Smooth muscle cell (in vitro differentiated cells): ENCODE measurements around the gene MKLN1. TPM values are rescaled to one million over a fixed set of nuclear protein-coding genes. Genes with fewer than 3 reads are reported as not detected.

Source experiments
- DNase-seq: peaks from one replicate; lab custom pipeline; 2025; ENCODE audit not compliant: unreplicated experiment; lab: John Stamatoyannopoulos, UW
- H2AFZ ChIP-seq: fragments of 200-600 bp; sonication (generic); 2 replicates; pipeline ENCODE4 v1.6.0; 2016; ENCODE audit warnings: antibody characterized with exemption, low read depth, mild to moderate bottlenecking
- H3F3A ChIP-seq: fragments of 200-600 bp; sonication (generic); 2 replicates; pipeline ENCODE4 v1.6.0; 2017; ENCODE audit warnings: antibody characterized with exemption, low read depth
- H3K27ac ChIP-seq: fragments of 200-600 bp; sonication (generic); 2 replicates; pipeline ENCODE4 v1.5.1; 2016; ENCODE audit warnings: low read depth, mild to moderate bottlenecking
- H3K27me3 ChIP-seq: fragments of 200-600 bp; sonication (generic); 2 replicates; pipeline ENCODE4 v1.6.1; 2016; ENCODE audit warnings: low read depth, mild to moderate bottlenecking
- H3K36me3 ChIP-seq: fragments of 200-600 bp; sonication (generic); 2 replicates; pipeline ENCODE4 v1.5.1; 2016; ENCODE audit warnings: low read depth
- H3K4me1 ChIP-seq: fragments of 200-600 bp; sonication (generic); 2 replicates; pipeline ENCODE4 v1.5.1; 2016; ENCODE audit warnings: low read depth
- H3K4me2 ChIP-seq: fragments of 200-600 bp; sonication (generic); 2 replicates; pipeline ENCODE4 v1.6.0; 2016; ENCODE audit warnings: mild to moderate bottlenecking
- H3K4me3 ChIP-seq: fragments of 200-600 bp; sonication (generic); 2 replicates; pipeline ENCODE4 v1.5.1; 2016; ENCODE audit warnings: mild to moderate bottlenecking
- H3K79me2 ChIP-seq: fragments of 200-600 bp; sonication (generic); 2 replicates; pipeline ENCODE4 v1.6.0; 2016; ENCODE audit warnings: low read depth, mild to moderate bottlenecking
- H3K9ac ChIP-seq: fragments of 200-600 bp; sonication (generic); 2 replicates; pipeline ENCODE4 v1.6.0; 2016; ENCODE audit warnings: low read depth
- H3K9me3 ChIP-seq: fragments of 200-600 bp; sonication (generic); replicated peaks from 2 replicates; pipeline ENCODE4 v1.5.1; 2016; ENCODE audit warnings: low read depth
- H4K20me1 ChIP-seq: fragments of 200-600 bp; sonication (generic); 2 replicates; pipeline ENCODE4 v1.6.0; 2016; ENCODE audit warnings: low read depth
- CTCF ChIP-seq: fragments of 200-600 bp; sonication (generic); IDR thresholded peaks from 2 replicates; pipeline ENCODE4 v1.5.1; 2017; ENCODE audit warnings: borderline replicate concordance, mild to moderate bottlenecking, antibody characterized with exemption; ENCODE audit not compliant: insufficient read depth, poor library complexity, severe bottlenecking
- WGBS: methylation state at CpG from one replicate; pipeline ENCODE4 v1.1.7; 2016; ENCODE audit warnings: low lambda C conversion rate; 5-methylcytosine and 5-hydroxymethylcytosine counted together
- polyA plus RNA-seq: library from polyadenylated mRNA; unstranded; fragments of >200 nt; fragmentation: Nextera tagmentation; extraction: Ambion mirVana; gene quantifications from 2 replicates; pipeline ENCODE4 v1.2.1, GENCODE V29; 2016
- total RNA-seq: library from RNA; depleted of rRNA; stranded (reverse); fragments of >200 nt; gene quantifications from 2 replicates; pipeline ENCODE4 v1.2.3, GENCODE V29; 2014

The MKLN1 gene
- total and polyA plus RNA-seq, 2 experiments from 2014 or later, result 26.3 to 45.3 TPM

- no peak for DNase-seq
- Histone ChIP-seq H3K9ac (no peak overlapping the region), H3K27ac (no peak overlapping the region), H2AFZ (no peak overlapping the region), H3K4me2 (no peak overlapping the region), H4K20me1 (peaks cover 76% of the 10 kb centered on the region), H3K27me3 (no peaks in the 10 kb centered on the region), H3K36me3 (peaks cover 6% of the 10 kb centered on the region), H3K9me3 (no peaks in the 10 kb centered on the region), H3K4me1 (no peaks in the 10 kb centered on the region), H3K79me2 (peaks cover 78% of the 10 kb centered on the region), H3K4me3 (no peak overlapping the region), H3F3A (no peaks in the 10 kb centered on the region)
- no peak for TF ChIP-seq CTCF
- 97% methylated on average over 1 of the region's 1 CpG for WGBS
Measured at GRCh38 chr7:131390275-131390674, 62.6 kb downstream of the MKLN1 start.

- no peak overlapping the region for H3K9ac ChIP-seq
Measured at GRCh38 chr7:131391145-131391544, 63.5 kb downstream of the MKLN1 start.

GRCh38 chr7:131400681-131401176, 73.1 kb downstream of the MKLN1 start:
- no peak overlapping the region for H2AFZ ChIP-seq
- WGBS, result 60% methylated on average over 1 of the region's 1 CpG
- no peak overlapping the region for H3K4me3 ChIP-seq
- peaks cover 36% of the 10 kb centered on the region for H4K20me1 ChIP-seq
- no peaks in the 10 kb centered on the region for H3F3A ChIP-seq
- DNase-seq, result no peak
- H3K4me2 ChIP-seq, result no peak overlapping the region
- H3K4me1 ChIP-seq, result no peaks in the 10 kb centered on the region
- no peaks in the 10 kb centered on the region for H3K27me3 ChIP-seq
- H3K79me2 ChIP-seq, result peaks cover 26% of the 10 kb centered on the region
- H3K9me3 ChIP-seq, result no peaks in the 10 kb centered on the region
- no peak overlapping the region for H3K27ac ChIP-seq
- H3K36me3 ChIP-seq, result peaks cover 27% of the 10 kb centered on the region
- no peak for TF ChIP-seq CTCF
- H3K9ac ChIP-seq, result no peak overlapping the region

More at GRCh38 chr7:131391145-131391544, 63.5 kb downstream of the MKLN1 start:
- Histone ChIP-seq H3K4me1 (no peaks in the 10 kb centered on the region), H3K27ac (no peak overlapping the region), H3K79me2 (peaks cover 79% of the 10 kb centered on the region), H4K20me1 (peaks cover 74% of the 10 kb centered on the region), H3K4me3 (no peak overlapping the region), H2AFZ (no peak overlapping the region), H3K9me3 (no peaks in the 10 kb centered on the region), H3K36me3 (peaks cover 6% of the 10 kb centered on the region), H3K4me2 (no peak overlapping the region), H3K27me3 (no peaks in the 10 kb centered on the region), H3F3A (no peaks in the 10 kb centered on the region)
- no peak for TF ChIP-seq CTCF
- 92% methylated on average over 2 of the region's 2 CpGs for WGBS
- DNase-seq, result no peak

GRCh38 chr7:131401194-131401593, 73.5 kb downstream of the MKLN1 start:
- Histone ChIP-seq H3K27ac (no peak overlapping the region), H3K79me2 (peaks cover 26% of the 10 kb centered on the region), H3K36me3 (peaks cover 27% of the 10 kb centered on the region)

More at GRCh38 chr7:131401194-131401593, 73.5 kb downstream of the MKLN1 start:
- Histone ChIP-seq H3K4me2 (no peak overlapping the region), H3K9me3 (no peaks in the 10 kb centered on the region), H2AFZ (no peak overlapping the region), H3K4me3 (no peak overlapping the region), H4K20me1 (peaks cover 34% of the 10 kb centered on the region), H3K4me1 (no peaks in the 10 kb centered on the region), H3K27me3 (no peaks in the 10 kb centered on the region), H3F3A (no peaks in the 10 kb centered on the region), H3K9ac (no peak overlapping the region)
- TF ChIP-seq CTCF, result no peak
- DNase-seq, result no peak
